ENCODE data around the gene ADISSP.

ADISSP gene

GRCh38 chr20:3729378-3729777 lies 38.2 kb downstream of the ADISSP start:
- H3K9me3 ChIP-seq (ENCODE audit: control insufficient read depth, insufficient read depth, low read length), result no peaks in the 10 kb centered on the region
- peaks cover 45% of the 10 kb centered on the region for H3K27me3 ChIP-seq (ENCODE audit: control insufficient read depth, insufficient read depth, low read length)
- H3K36me3 ChIP-seq (ENCODE audit: control insufficient read depth, insufficient read depth, low read length), result no peaks in the 10 kb centered on the region
- H3K4me1 ChIP-seq (ENCODE audit: control insufficient read depth, insufficient read depth, low read length), result peaks cover 2% of the 10 kb centered on the region
- H3K4me3 ChIP-seq (ENCODE audit: low read depth, low read length), result no peak overlapping the region
- no peak overlapping the region for H3K9ac ChIP-seq (ENCODE audit: low read depth, low read length)

- no peak overlapping the region for H3K4me3 ChIP-seq (ENCODE audit: low read depth, low read length)
- peaks cover 2% of the 10 kb centered on the region for H3K4me1 ChIP-seq (ENCODE audit: control insufficient read depth, insufficient read depth, low read length)
- H3K36me3 ChIP-seq (ENCODE audit: control insufficient read depth, insufficient read depth, low read length), result no peaks in the 10 kb centered on the region
- H3K9me3 ChIP-seq (ENCODE audit: control insufficient read depth, insufficient read depth, low read length), result no peaks in the 10 kb centered on the region
- H3K9ac ChIP-seq (ENCODE audit: low read depth, low read length), result no peak overlapping the region
- H3K27me3 ChIP-seq (ENCODE audit: control insufficient read depth, insufficient read depth, low read length), result peaks cover 44% of the 10 kb centered on the region
Observed at GRCh38 chr20:3728876-3729275, 38.7 kb downstream of the ADISSP start.

- Histone ChIP-seq H3K36me3 (ENCODE audit: control insufficient read depth, insufficient read depth, low read length) (no peaks in the 10 kb centered on the region), H3K4me1 (ENCODE audit: control insufficient read depth, insufficient read depth, low read length) (no peaks in the 10 kb centered on the region), H3K9ac (ENCODE audit: low read depth, low read length) (no peak overlapping the region), H3K9me3 (ENCODE audit: control insufficient read depth, insufficient read depth, low read length) (no peaks in the 10 kb centered on the region), H3K27me3 (ENCODE audit: control insufficient read depth, insufficient read depth, low read length) (peaks cover 39% of the 10 kb centered on the region), H3K4me3 (ENCODE audit: low read depth, low read length) (no peak overlapping the region)
Observed at GRCh38 chr20:3728354-3728753, 39.2 kb downstream of the ADISSP start.

GRCh38 chr20:3727401-3728021 lies 40.0 kb downstream of the ADISSP start:
- Histone ChIP-seq H3K36me3 (ENCODE audit: control insufficient read depth, insufficient read depth, low read length) (no peaks in the 10 kb centered on the region), H3K9ac (ENCODE audit: low read depth, low read length) (no peak overlapping the region), H3K9me3 (ENCODE audit: control insufficient read depth, insufficient read depth, low read length) (no peaks in the 10 kb centered on the region), H3K4me1 (ENCODE audit: control insufficient read depth, insufficient read depth, low read length) (no peaks in the 10 kb centered on the region), H3K27me3 (ENCODE audit: control insufficient read depth, insufficient read depth, low read length) (peaks cover 32% of the 10 kb centered on the region), H3K4me3 (ENCODE audit: low read depth, low read length) (no peak overlapping the region)

- Histone ChIP-seq H3K27me3 (ENCODE audit: control insufficient read depth, insufficient read depth, low read length) (peaks cover 19% of the 10 kb centered on the region), H3K4me1 (ENCODE audit: control insufficient read depth, insufficient read depth, low read length) (no peaks in the 10 kb centered on the region), H3K36me3 (ENCODE audit: control insufficient read depth, insufficient read depth, low read length) (no peaks in the 10 kb centered on the region), H3K9me3 (ENCODE audit: control insufficient read depth, insufficient read depth, low read length) (no peaks in the 10 kb centered on the region), H3K9ac (ENCODE audit: low read depth, low read length) (no peak overlapping the region), H3K4me3 (ENCODE audit: low read depth, low read length) (no peak overlapping the region)
Observed at GRCh38 chr20:3724356-3724755, 43.2 kb downstream of the ADISSP start.

GRCh38 chr20:3723284-3723683 lies 44.3 kb downstream of the ADISSP start:
- Histone ChIP-seq H3K36me3 (ENCODE audit: control insufficient read depth, insufficient read depth, low read length) (no peaks in the 10 kb centered on the region), H3K9ac (ENCODE audit: low read depth, low read length) (no peak overlapping the region), H3K4me3 (ENCODE audit: low read depth, low read length) (no peak overlapping the region), H3K9me3 (ENCODE audit: control insufficient read depth, insufficient read depth, low read length) (no peaks in the 10 kb centered on the region), H3K27me3 (ENCODE audit: control insufficient read depth, insufficient read depth, low read length) (peaks cover 15% of the 10 kb centered on the region), H3K4me1 (ENCODE audit: control insufficient read depth, insufficient read depth, low read length) (no peaks in the 10 kb centered on the region)

- Histone ChIP-seq H3K27me3 (ENCODE audit: control insufficient read depth, insufficient read depth, low read length) (peaks cover 1% of the 10 kb centered on the region), H3K9me3 (ENCODE audit: control insufficient read depth, insufficient read depth, low read length) (no peaks in the 10 kb centered on the region), H3K4me1 (ENCODE audit: control insufficient read depth, insufficient read depth, low read length) (no peaks in the 10 kb centered on the region), H3K9ac (ENCODE audit: low read depth, low read length) (no peak overlapping the region), H3K36me3 (ENCODE audit: control insufficient read depth, insufficient read depth, low read length) (no peaks in the 10 kb centered on the region), H3K4me3 (ENCODE audit: low read depth, low read length) (no peak overlapping the region)
Observed at GRCh38 chr20:3721912-3722311, 45.6 kb downstream of the ADISSP start.

GRCh38 chr20:3720626-3721025 lies 46.9 kb downstream of the ADISSP start:
- Histone ChIP-seq H3K9ac (ENCODE audit: low read depth, low read length) (no peak overlapping the region), H3K4me1 (ENCODE audit: control insufficient read depth, insufficient read depth, low read length) (no peaks in the 10 kb centered on the region), H3K27me3 (ENCODE audit: control insufficient read depth, insufficient read depth, low read length) (no peaks in the 10 kb centered on the region), H3K4me3 (ENCODE audit: low read depth, low read length) (no peak overlapping the region), H3K36me3 (ENCODE audit: control insufficient read depth, insufficient read depth, low read length) (no peaks in the 10 kb centered on the region), H3K9me3 (ENCODE audit: control insufficient read depth, insufficient read depth, low read length) (no peaks in the 10 kb centered on the region)

GRCh38 chr20:3720068-3720467 lies 47.5 kb downstream of the ADISSP start:
- no peak overlapping the region for H3K9ac ChIP-seq (ENCODE audit: low read depth, low read length)
- H3K9me3 ChIP-seq (ENCODE audit: control insufficient read depth, insufficient read depth, low read length), result no peaks in the 10 kb centered on the region
- no peak overlapping the region for H3K4me3 ChIP-seq (ENCODE audit: low read depth, low read length)
- no peaks in the 10 kb centered on the region for H3K36me3 ChIP-seq (ENCODE audit: control insufficient read depth, insufficient read depth, low read length)
- no peaks in the 10 kb centered on the region for H3K27me3 ChIP-seq (ENCODE audit: control insufficient read depth, insufficient read depth, low read length)
- no peaks in the 10 kb centered on the region for H3K4me1 ChIP-seq (ENCODE audit: control insufficient read depth, insufficient read depth, low read length)

- Histone ChIP-seq H3K4me1 (ENCODE audit: control insufficient read depth, insufficient read depth, low read length) (no peaks in the 10 kb centered on the region), H3K36me3 (ENCODE audit: control insufficient read depth, insufficient read depth, low read length) (no peaks in the 10 kb centered on the region), H3K4me3 (ENCODE audit: low read depth, low read length) (no peak overlapping the region), H3K27me3 (ENCODE audit: control insufficient read depth, insufficient read depth, low read length) (no peaks in the 10 kb centered on the region), H3K9me3 (ENCODE audit: control insufficient read depth, insufficient read depth, low read length) (no peaks in the 10 kb centered on the region), H3K9ac (ENCODE audit: low read depth, low read length) (no peak overlapping the region)
Observed at GRCh38 chr20:3719046-3719445, 48.5 kb downstream of the ADISSP start.

- no peaks in the 10 kb centered on the region for H3K4me1 ChIP-seq (ENCODE audit: control insufficient read depth, insufficient read depth, low read length)
Observed at GRCh38 chr20:3716195-3716834, 51.2 kb downstream of the ADISSP start.

GRCh38 chr20:3714092-3714491 lies 53.5 kb downstream of the ADISSP start:
- no peaks in the 10 kb centered on the region for H3K4me1 ChIP-seq (ENCODE audit: control insufficient read depth, insufficient read depth, low read length)
- no peaks in the 10 kb centered on the region for H3K27me3 ChIP-seq (ENCODE audit: control insufficient read depth, insufficient read depth, low read length)
- no peaks in the 10 kb centered on the region for H3K9me3 ChIP-seq (ENCODE audit: control insufficient read depth, insufficient read depth, low read length)
- H3K36me3 ChIP-seq (ENCODE audit: control insufficient read depth, insufficient read depth, low read length), result no peaks in the 10 kb centered on the region
- no peak overlapping the region for H3K9ac ChIP-seq (ENCODE audit: low read depth, low read length)
- H3K4me3 ChIP-seq (ENCODE audit: low read depth, low read length), result no peak overlapping the region

More at GRCh38 chr20:3716195-3716834, 51.2 kb downstream of the ADISSP start:
- H3K27me3 ChIP-seq (ENCODE audit: control insufficient read depth, insufficient read depth, low read length), result no peaks in the 10 kb centered on the region
- H3K36me3 ChIP-seq (ENCODE audit: control insufficient read depth, insufficient read depth, low read length), result no peaks in the 10 kb centered on the region
- no peak overlapping the region for H3K4me3 ChIP-seq (ENCODE audit: low read depth, low read length)
- H3K9me3 ChIP-seq (ENCODE audit: control insufficient read depth, insufficient read depth, low read length), result no peaks in the 10 kb centered on the region
- no peak overlapping the region for H3K9ac ChIP-seq (ENCODE audit: low read depth, low read length)

Measured in iPS-15b (cell line).